ENCODE measurements around the gene CGNL1.
A peak's percentile ranks its signal among the peaks of the same experiment; 100 is the strongest.

The CGNL1 gene

GRCh38 chr15:57375827-57376695 lies at the start of gene CGNL1:
Gene CGNL1 (plus strand): TSS chr15:57376505. CDS start chr15:57438000, 61,495 bp downstream.
- Mint-ChIP-seq H3K27me3 (peaks cover 58 to 64% of the 10 kb centered on the region in 2 donors), H3K36me3 (peaks cover 0 to 1% of the 10 kb centered on the region in 2 donors), H3K4me1 (peaks cover 10 to 16% of the 10 kb centered on the region in 2 donors), H3K27ac (no peak within 1 kb of the TSS), H3K4me3 (peak within 1 kb of the TSS; percentile 81 to 88), H3K9me3 (no peaks in the 10 kb centered on the region)
- ATAC-seq (replicated peaks) (peak; percentile 36 to 48), DNase-seq (no peak)

- Mint-ChIP-seq H3K4me3 (no peak overlapping the region), H3K27me3 (no peaks in the 10 kb centered on the region), H3K4me1 (peaks cover 9 to 22% of the 10 kb centered on the region in 2 donors), H3K9me3 (no peaks in the 10 kb centered on the region), H3K27ac (no peak overlapping the region), H3K36me3 (peaks cover 0 to under 1% of the 10 kb centered on the region in 2 donors)
- no peak for DNase-seq
- no peak for ATAC-seq (replicated peaks)
Observed at GRCh38 chr15:57327985-57328471, 48.3 kb upstream of the CGNL1 start.

GRCh38 chr15:57328479-57328878 lies 47.8 kb upstream of the CGNL1 start:
- Mint-ChIP-seq H3K4me3 (no peak overlapping the region), H3K27ac (no peak overlapping the region), H3K36me3 (no peaks in the 10 kb centered on the region), H3K9me3 (no peaks in the 10 kb centered on the region), H3K4me1 (peaks cover 8 to 19% of the 10 kb centered on the region in 2 donors), H3K27me3 (no peaks in the 10 kb centered on the region)
- ATAC-seq (replicated peaks) (no peak), DNase-seq (no peak)

- no peak for ATAC-seq (replicated peaks)
- H3K27ac Mint-ChIP-seq, result no peak overlapping the region
- peaks cover 6 to 14% of the 10 kb centered on the region in 2 donors for H3K4me1 Mint-ChIP-seq
- H3K9me3 Mint-ChIP-seq, result no peaks in the 10 kb centered on the region
- no peaks in the 10 kb centered on the region for H3K36me3 Mint-ChIP-seq
- no peak for DNase-seq
- no peaks in the 10 kb centered on the region for H3K27me3 Mint-ChIP-seq
- H3K4me3 Mint-ChIP-seq, result no peak overlapping the region
Observed at GRCh38 chr15:57328897-57329296, 47.4 kb upstream of the CGNL1 start.

- no peaks in the 10 kb centered on the region for H3K36me3 Mint-ChIP-seq
- H3K9me3 Mint-ChIP-seq, result no peaks in the 10 kb centered on the region
- H3K27ac Mint-ChIP-seq, result no peak overlapping the region
- H3K4me1 Mint-ChIP-seq, result peaks cover 6 to 13% of the 10 kb centered on the region in 2 donors
- peaks cover 6 to 7% of the 10 kb centered on the region in 2 donors for H3K27me3 Mint-ChIP-seq
- ATAC-seq (replicated peaks) (peak in 1 of 2 donors; percentile 23), DNase-seq (no peak)
- no peak overlapping the region for H3K4me3 Mint-ChIP-seq
Observed at GRCh38 chr15:57329582-57330367, 46.5 kb upstream of the CGNL1 start.

- H3K27me3 Mint-ChIP-seq, result peaks cover 9 to 13% of the 10 kb centered on the region in 2 donors
- no peak for ATAC-seq (replicated peaks)
Observed at GRCh38 chr15:57330619-57331340, 45.5 kb upstream of the CGNL1 start.

GRCh38 chr15:57332326-57332725 lies 44.0 kb upstream of the CGNL1 start:
- Mint-ChIP-seq H3K4me1 (peaks cover 6 to 13% of the 10 kb centered on the region in 2 donors), H3K27ac (no peak overlapping the region), H3K27me3 (peaks cover 9 to 19% of the 10 kb centered on the region in 2 donors), H3K36me3 (no peaks in the 10 kb centered on the region), H3K4me3 (no peak overlapping the region), H3K9me3 (no peaks in the 10 kb centered on the region)
- no peak for DNase-seq
- no peak for ATAC-seq (replicated peaks)

More at GRCh38 chr15:57330619-57331340, 45.5 kb upstream of the CGNL1 start:
- Mint-ChIP-seq H3K27ac (no peak overlapping the region), H3K4me3 (no peak overlapping the region), H3K36me3 (no peaks in the 10 kb centered on the region), H3K4me1 (peaks cover 6 to 13% of the 10 kb centered on the region in 2 donors), H3K9me3 (no peaks in the 10 kb centered on the region)
- DNase-seq, result no peak

GRCh38 chr15:57333487-57333886 lies 42.8 kb upstream of the CGNL1 start:
- DNase-seq, result no peak
- H3K4me3 Mint-ChIP-seq, result no peak overlapping the region
- no peaks in the 10 kb centered on the region for H3K36me3 Mint-ChIP-seq
- no peak for ATAC-seq (replicated peaks)
- peaks cover 9 to 19% of the 10 kb centered on the region in 2 donors for H3K27me3 Mint-ChIP-seq
- no peak overlapping the region for H3K27ac Mint-ChIP-seq
- no peaks in the 10 kb centered on the region for H3K9me3 Mint-ChIP-seq
- peaks cover 6 to 13% of the 10 kb centered on the region in 2 donors for H3K4me1 Mint-ChIP-seq

- Mint-ChIP-seq H3K4me3 (no peak overlapping the region), H3K9me3 (no peaks in the 10 kb centered on the region), H3K4me1 (peaks cover 6 to 13% of the 10 kb centered on the region in 2 donors), H3K27me3 (peaks cover 9 to 25% of the 10 kb centered on the region in 2 donors), H3K27ac (no peak overlapping the region), H3K36me3 (no peaks in the 10 kb centered on the region)
- ATAC-seq (replicated peaks) (no peak), DNase-seq (no peak)
Observed at GRCh38 chr15:57334257-57334656, 42.0 kb upstream of the CGNL1 start.

- DNase-seq (no peak), ATAC-seq (replicated peaks) (no peak)
- Mint-ChIP-seq H3K9me3 (no peaks in the 10 kb centered on the region), H3K27me3 (peaks cover 9 to 25% of the 10 kb centered on the region in 2 donors), H3K27ac (no peak overlapping the region), H3K4me1 (peaks cover under 1 to 2% of the 10 kb centered on the region in 2 donors), H3K36me3 (no peaks in the 10 kb centered on the region), H3K4me3 (no peak overlapping the region)
Observed at GRCh38 chr15:57335293-57335715, 41.0 kb upstream of the CGNL1 start.

GRCh38 chr15:57335719-57336118 lies 40.6 kb upstream of the CGNL1 start:
- no peak overlapping the region for H3K27ac Mint-ChIP-seq
- H3K4me3 Mint-ChIP-seq, result no peak overlapping the region
- H3K4me1 Mint-ChIP-seq, result peaks cover 0 to under 1% of the 10 kb centered on the region in 2 donors
- H3K36me3 Mint-ChIP-seq, result no peaks in the 10 kb centered on the region
- no peak for DNase-seq
- peaks cover 9 to 25% of the 10 kb centered on the region in 2 donors for H3K27me3 Mint-ChIP-seq
- no peak for ATAC-seq (replicated peaks)
- no peaks in the 10 kb centered on the region for H3K9me3 Mint-ChIP-seq

GRCh38 chr15:57337868-57338411 lies 38.4 kb upstream of the CGNL1 start:
- H3K9me3 Mint-ChIP-seq, result no peaks in the 10 kb centered on the region
- H3K4me1 Mint-ChIP-seq, result peaks cover 0 to 2% of the 10 kb centered on the region in 2 donors
- no peaks in the 10 kb centered on the region for H3K36me3 Mint-ChIP-seq
- ATAC-seq (replicated peaks), result no peak
- no peak overlapping the region for H3K27ac Mint-ChIP-seq
- no peak overlapping the region for H3K4me3 Mint-ChIP-seq
- no peak for DNase-seq
- H3K27me3 Mint-ChIP-seq, result peaks cover 9 to 25% of the 10 kb centered on the region in 2 donors

GRCh38 chr15:57339321-57339720 lies 37.0 kb upstream of the CGNL1 start:
- no peak for ATAC-seq (replicated peaks)

More at GRCh38 chr15:57339321-57339720, 37.0 kb upstream of the CGNL1 start:
- Mint-ChIP-seq H3K27ac (no peak overlapping the region), H3K4me3 (no peak overlapping the region), H3K27me3 (peaks cover 5 to 22% of the 10 kb centered on the region in 2 donors), H3K9me3 (no peaks in the 10 kb centered on the region), H3K4me1 (peaks cover 0 to 2% of the 10 kb centered on the region in 2 donors), H3K36me3 (no peaks in the 10 kb centered on the region)
- DNase-seq, result no peak

Data from stimulated activated naive B cell treated with anti-CD40 and anti-IgM and Interleukin-4, amounts not matched to agents 10 μg/mL and 1 μg/mL and 100 μg/mL, for 72 hours (primary cell).